Thyroid gland (tissue), 4 donors: ENCODE data around the gene NRIP2.

Experiments used
- POLR2A ChIP-seq, 2 donors: fragments of 450-650 bp; IDR thresholded peaks; one replicate each; pipeline ENCODE4 v1.6.1; 2017; ENCODE audit warnings: antibody characterized with exemption in 2 of 2, mild to moderate bottlenecking in 2 of 2, moderate library complexity in 1 of 2
- TF ChIP-seq, protein P1 (sequence below), 6 experiments: fragments of 200-600 bp in 3 of 6; fragments of 450-650 bp in 3 of 6; sonication (generic) in 3 of 6; IDR thresholded peaks; one replicate each; pipeline ENCODE4 v1.5.1; 2016 to 2019; ENCODE audit warnings: antibody characterized with exemption in 6 of 6, mild to moderate bottlenecking in 2 of 6, inconsistent platforms in 1 of 6, moderate library complexity in 1 of 6

- TF ChIP-seq, protein P1, sequence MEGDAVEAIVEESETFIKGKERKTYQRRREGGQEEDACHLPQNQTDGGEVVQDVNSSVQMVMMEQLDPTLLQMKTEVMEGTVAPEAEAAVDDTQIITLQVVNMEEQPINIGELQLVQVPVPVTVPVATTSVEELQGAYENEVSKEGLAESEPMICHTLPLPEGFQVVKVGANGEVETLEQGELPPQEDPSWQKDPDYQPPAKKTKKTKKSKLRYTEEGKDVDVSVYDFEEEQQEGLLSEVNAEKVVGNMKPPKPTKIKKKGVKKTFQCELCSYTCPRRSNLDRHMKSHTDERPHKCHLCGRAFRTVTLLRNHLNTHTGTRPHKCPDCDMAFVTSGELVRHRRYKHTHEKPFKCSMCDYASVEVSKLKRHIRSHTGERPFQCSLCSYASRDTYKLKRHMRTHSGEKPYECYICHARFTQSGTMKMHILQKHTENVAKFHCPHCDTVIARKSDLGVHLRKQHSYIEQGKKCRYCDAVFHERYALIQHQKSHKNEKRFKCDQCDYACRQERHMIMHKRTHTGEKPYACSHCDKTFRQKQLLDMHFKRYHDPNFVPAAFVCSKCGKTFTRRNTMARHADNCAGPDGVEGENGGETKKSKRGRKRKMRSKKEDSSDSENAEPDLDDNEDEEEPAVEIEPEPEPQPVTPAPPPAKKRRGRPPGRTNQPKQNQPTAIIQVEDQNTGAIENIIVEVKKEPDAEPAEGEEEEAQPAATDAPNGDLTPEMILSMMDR (IDR thresholded peaks at IDR 0.05) = no peak
- TF ChIP-seq POLR2A (IDR thresholded peaks at IDR 0.05) = peak; percentile 92 to 98
These were observed 40.0 kb downstream of the NRIP2 start, which contains the start of gene FKBP4 for GRCh38 chr12:2794736-2795289.
